Activated CD4-positive, alpha-beta T cell treated with anti-CD3 and anti-CD28 coated beads, Interleukin-2, amount 50 U/mL, for 24 hours (primary cell): ENCODE data around the gene RNF187.
"Not testable (repeated sequence)": the region's sequence is repeated elsewhere in the genome, so short reads cannot be mapped to it uniquely, and the experiment has no call there.

ENCODE experiments used
- DNase-seq, 2 donors: peaks; one replicate each; pipeline ENCODE4 v3.0.0-alpha.2; 2020; ENCODE audit warnings: low read depth in 1 of 2, low spot score in 1 of 2

The RNF187 gene

GRCh38 chr1:228459091-228459993 is 27.8 kb upstream of the RNF187 start:
- peak in 1 of 2 donors; percentile 27 for DNase-seq

- no peak for DNase-seq
Measured at GRCh38 chr1:228460821-228461220, 26.4 kb upstream of the RNF187 start.

DNA sequence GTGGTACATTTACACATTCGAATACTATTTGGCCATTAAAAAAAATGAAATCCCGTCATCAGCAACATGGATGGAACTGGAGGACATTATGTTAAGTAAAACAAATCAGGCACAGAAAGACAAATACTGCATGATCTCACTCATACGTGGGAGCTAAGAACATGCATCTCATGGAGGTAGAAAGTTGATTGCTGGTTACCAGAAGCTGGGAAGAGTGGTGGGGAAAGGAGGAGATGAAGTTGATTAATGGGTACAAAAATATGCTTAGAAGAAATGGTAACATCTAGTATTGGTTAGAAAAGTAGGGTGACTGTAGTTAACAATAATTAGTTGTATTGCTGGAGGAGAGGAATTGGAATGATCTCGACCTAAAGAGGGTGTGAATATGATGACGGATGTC is 24.6 kb upstream of the RNF187 start:
- DNase-seq, result no peak

- DNase-seq, result no peak
Measured at GRCh38 chr1:228463009-228463558, 24.1 kb upstream of the RNF187 start.

- DNase-seq, result peak in 1 of 2 donors; percentile 16
Measured at GRCh38 chr1:228463559-228464455, 23.4 kb upstream of the RNF187 start.

DNA sequence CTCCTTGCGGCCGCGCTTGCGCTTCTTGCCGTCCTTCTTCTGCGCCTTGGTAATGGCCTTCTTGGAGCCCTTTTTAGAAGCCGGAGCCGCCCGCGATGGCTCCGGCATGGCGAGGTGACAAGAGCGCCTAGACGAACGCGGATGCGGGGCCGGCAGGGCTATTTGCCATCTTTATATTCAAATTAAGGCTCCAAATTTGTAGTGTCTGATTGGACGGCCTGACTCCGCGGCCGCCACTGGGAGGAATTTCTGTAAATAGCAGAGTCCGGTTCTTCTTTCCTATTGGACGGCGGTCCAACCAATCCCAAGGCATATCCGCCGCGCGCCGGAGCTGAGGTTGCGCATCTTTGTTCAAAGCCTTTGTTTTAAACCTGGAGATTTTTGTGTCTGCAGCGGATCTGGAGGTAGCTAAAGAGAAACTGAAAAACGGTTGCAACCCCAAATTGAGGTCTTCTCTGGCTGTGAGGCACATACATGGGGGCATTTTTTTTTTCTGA is 22.6 kb upstream of the RNF187 start:
- DNase-seq, result peak; percentile 67 to 84

DNA sequence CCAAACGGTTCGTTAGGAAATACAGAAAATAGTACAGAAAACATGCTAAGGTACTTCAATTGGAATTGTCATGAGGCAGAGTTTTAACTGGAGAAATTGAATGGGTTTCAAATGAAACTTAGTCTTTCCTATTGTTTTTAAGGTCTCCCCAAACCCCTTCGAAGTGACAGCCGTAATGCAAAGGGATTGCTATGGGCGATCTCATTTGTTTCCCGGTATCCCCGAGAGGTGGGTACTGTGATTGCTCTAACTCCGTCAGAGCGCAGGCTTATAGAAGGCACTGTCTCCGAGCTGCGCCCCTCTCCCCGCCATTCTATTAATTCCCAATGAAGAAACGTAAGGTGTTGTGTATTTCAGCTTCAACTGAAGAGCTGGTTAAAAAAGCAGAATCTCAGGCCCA is 22.0 kb upstream of the RNF187 start:
- no peak for DNase-seq

DNA sequence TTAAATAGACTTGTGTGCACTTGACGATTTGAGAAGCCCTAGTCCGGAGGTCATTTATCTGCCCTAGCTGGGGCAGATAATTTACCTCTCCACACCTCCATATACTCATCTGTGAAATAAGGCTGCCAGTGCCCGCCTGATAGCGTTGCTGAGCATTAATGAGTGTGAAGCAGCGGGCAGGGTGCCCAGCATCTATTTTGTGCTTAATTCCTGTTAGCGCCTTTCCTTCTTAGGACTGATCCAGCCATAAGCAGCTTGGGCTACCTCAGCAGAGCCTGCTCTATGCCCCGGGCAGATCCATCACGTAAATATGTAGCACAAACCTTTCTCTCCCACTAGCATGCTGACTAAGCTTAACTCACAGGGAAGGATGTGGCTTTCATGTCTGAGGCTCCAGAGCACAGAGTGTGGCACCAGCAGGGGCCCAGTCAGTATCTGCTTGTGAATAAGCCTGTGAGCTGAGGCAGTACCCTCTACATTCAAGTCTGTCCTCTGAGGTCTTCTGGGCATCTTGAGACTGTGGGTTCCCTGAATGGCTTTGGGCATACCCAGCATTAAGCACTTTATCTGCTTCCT is 21.5 kb upstream of the RNF187 start:
- no peak for DNase-seq

DNA sequence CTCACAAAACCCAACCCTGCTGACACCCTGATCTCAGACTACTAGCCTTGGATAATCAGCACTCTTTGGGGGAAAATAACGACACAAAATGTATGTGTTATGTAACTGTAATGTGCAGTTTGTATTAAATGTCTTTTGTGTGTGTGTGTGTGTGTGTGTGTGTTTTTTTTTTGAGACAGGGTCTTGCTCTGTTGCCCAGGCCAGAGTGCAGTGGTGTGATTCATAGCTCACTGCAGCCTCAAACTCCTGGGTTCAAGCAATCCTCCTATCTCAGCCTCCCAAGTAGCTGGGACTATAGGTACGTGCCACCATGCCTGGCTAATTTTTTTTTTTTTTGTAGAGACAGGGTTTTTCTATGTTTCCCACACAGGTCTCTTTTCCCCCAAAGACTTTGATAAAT is 19.0 kb upstream of the RNF187 start:
- not testable (repeated sequence) for DNase-seq

DNA sequence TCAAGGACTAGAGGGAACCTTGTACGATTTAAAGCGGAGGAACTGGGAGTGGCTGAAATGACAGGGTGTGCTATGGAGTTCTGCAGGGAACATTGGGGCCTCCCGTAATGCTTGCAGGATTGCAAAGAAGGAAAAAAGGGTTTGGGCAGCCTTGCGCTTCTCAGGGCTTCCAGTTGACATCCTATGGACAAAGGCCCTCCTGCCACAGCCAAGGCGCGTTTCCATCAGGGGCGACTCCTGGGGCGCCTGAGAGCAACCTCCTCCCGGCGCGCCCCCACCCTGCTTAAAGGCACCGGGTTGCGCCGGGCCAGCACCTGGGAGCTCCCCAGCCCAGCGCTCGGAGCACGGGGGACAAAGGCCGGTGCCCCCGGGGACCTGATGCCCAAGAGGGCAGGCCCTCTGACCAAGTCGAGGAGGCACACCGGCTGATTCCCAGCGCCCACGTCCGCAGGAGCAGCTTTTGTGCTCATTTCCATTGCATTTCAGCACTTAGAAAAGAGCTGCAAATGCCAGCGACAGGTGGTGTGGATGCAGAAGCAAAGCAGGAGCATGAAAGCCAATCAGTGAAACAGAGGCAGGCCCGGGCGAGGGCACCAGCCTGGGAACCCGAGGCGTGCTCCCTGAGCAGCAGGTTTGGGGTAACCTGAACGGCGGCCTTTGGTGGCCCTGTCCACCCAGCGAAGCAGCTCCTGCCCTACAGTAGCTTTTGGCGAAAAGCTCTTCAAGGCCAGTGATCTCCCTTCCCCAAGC is 17.6 kb upstream of the RNF187 start:
- no peak for DNase-seq

DNA sequence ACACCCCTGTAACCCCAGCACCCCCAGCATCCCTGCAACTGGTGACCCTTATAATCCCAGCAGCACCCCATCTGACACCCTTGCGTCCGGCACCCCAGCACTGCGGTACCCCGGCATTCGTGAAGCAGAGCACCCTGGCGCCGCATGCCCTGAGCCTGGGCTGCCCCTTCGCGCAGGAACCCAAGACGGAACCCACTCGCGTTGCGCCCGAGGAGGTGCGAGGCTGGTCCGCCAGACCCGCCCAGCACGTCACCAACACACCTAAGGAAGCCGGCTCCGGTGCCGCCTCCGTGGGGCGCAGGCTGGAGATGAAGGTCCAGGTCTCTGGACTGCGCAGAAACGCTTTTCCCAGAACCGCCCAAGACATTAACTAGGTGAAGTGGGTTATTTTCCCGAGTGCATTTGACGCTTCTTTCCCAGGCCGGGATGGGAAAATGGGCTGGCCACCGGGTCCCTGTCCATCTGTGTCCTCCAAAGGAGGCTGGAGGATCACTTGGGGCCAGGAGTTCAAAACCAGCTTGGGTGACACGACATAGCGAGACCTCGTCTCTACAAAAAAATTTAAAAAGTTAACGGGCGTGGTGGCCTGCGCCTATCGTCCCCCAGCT is 15.9 kb upstream of the RNF187 start:
- DNase-seq, result no peak

DNA sequence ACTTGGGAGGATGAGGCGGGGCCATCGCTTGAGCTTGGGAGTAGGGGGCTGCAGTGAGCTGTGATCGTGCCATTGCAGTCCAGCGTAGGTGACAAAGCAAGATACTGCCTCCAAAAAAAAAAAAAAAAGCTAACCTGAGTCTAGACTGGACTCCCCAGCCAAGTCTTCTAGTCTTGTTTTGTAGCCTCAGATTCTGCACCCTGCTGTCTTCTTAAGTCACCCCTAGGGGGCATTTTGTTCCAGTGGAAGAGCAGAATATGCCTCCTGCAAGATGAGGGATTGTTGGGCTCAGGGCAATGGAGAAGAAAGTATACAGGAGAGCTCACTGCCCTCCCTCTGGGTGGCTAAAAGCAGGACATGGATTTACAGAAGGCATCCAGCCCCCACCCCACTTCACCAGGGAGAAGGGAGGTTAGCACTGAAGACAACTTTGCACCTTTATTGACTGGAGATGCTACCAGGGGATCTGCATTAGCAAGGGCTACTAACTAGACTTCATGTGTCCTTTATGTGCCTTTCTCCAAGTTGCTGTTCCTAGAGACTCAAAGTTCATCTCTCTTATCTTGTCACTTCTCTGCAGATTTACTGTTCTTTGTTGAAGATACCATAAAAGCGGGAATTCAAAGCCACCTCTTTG is 15.3 kb upstream of the RNF187 start:
- DNase-seq, result no peak

DNA sequence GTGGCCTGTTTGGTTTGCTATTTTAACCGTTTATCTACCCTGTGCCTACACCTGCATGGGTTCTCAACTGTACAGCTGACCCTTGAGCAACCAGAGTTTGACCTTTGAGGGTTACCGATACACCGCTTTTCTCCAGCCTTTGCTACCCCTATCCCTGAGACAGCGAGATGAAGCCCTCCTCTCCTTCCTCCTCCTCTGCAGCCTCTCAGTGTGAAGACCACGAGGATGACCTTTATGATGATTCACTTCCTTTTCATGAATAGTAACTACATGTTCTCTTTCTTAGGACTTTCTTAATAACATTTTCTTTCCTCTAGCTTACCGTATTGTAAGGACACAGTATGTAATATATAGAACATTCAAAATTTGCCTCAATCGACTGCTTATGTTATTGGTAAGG is 14.5 kb upstream of the RNF187 start:
- DNase-seq, result no peak

DNA sequence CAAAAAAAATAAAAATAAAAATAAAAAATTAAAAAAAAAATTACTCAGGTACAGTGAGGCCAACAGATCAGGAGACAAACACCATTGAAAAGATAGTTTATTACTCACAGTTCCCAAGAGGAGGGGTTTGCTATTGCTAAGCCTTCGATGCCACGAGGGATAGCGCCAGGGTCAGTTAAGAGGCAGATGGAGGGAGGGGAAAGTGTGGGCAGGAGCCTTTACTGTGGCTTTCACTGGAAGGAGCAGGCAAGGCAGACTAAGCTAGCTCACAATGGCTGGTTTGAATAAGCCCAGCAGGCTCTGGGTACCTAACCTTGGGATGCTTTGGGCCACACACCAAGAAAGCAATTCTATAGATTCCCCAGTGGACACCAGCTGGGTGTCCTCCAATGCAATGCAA is 12.7 kb upstream of the RNF187 start:
- no peak for DNase-seq

DNA sequence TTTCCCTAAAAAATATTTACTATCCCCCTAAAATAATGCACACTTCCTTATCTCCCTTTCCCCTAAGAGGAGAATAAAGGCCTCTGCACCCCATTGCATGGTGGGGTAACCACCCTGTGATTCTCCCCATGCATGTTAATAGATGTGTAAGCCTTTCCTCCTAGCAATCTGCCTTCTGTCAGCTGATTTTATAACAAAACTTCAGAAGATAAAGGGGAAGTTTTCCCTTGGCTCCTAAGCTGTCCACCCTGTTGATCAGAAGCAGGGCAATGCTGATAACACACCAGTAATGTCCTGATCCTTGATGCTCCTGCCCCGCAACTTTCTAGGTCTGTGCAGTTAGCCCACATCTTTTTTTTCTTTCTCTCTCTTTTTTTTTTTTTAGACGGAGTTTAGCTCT is 11.4 kb upstream of the RNF187 start:
- DNase-seq, result no peak

DNA sequence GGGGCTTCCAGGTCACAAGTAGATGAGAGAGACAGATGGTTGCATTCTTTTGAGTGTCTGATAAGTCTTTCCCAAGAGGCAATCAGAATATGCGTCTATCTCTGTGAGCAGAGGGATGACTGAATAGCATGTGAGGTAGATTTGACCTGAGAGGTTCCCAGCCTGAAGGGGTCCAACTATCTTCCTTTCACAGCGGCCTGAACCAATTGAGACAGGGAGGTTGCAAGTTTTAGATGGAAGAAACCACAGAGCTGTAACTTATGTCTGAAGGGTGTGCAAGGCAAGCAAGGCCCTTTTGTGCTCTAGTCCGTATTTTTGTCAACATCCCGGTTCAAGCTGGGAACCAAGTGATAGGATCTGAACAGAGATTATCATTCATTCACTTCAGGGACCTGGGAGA is 9.9 kb upstream of the RNF187 start:
- DNase-seq, result no peak

DNA sequence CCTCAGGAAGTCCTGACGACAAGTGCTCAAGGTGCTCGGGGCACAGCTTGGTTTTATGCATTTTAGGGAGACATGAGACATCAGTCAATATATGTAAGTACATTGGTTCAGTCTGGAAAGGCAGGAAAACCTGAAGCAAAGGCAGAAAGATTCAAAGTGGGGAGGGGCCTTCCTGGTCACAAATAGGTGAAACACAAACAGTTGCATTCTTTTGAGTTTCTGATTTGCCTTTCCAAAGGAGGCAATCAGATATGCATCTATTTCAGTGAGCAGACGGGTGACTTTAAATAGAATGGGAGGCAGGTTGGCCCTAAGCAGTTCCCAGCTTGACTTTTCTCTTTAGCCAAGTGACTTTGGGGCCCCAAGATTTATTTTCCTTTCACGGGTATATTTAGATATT is 8.9 kb upstream of the RNF187 start:
- DNase-seq, result no peak

GRCh38 chr1:228478912-228479711 is 8.1 kb upstream of the RNF187 start:
- DNase-seq, result no peak

DNA sequence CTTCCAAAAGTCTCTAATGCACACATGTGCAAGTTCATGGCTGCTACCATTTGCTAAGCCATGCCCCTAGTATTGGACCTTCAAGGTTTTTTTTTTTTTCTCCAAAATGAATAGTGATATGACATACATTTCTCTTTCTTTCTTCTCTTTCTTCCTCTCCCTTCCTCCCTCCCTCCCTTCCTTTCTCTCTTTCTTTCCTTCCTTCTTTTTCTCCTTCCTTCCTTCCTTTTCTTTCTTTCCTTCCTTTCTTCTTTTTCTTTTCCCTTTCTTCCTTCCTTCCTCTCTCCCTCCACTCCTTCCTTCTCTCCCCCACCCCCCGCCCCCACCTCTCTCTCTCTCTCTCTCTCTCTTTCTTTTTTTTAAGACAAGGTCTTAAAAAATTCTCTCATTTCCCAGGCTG is 3.4 kb upstream of the RNF187 start:
- DNase-seq, result no peak
